Bronchial epithelial cell (primary cell): ENCODE measurements around the gene ZBBX. TPM values are rescaled to one million over a fixed set of nuclear protein-coding genes. Genes with fewer than 3 reads are reported as not detected.

ENCODE experiments used
- DNase-seq: peaks from one replicate; pipeline ENCODE4 v3.0.0-alpha.2; 2010; ENCODE audit warnings: low read depth
- FAIRE-seq: peaks from 2 replicates; lab custom pipeline; 2011; peaks lifted over from hg19 to GRCh38; lab: Jason Lieb, UNC
- H3K27me3 ChIP-seq: 2 replicates; pipeline ENCODE4 v1.5.1; 2011; ENCODE audit warnings: low read length; ENCODE audit not compliant: control insufficient read depth, insufficient read depth
- H3K36me3 ChIP-seq: 2 replicates; pipeline ENCODE4 v1.5.1; 2011; ENCODE audit warnings: low read length; ENCODE audit not compliant: control insufficient read depth, insufficient read depth
- H3K4me3 ChIP-seq: 2 replicates; pipeline ENCODE4 v1.5.1; 2011; ENCODE audit warnings: mild to moderate bottlenecking, low read depth, low read length, control low read depth
- CTCF ChIP-seq: IDR thresholded peaks from 2 replicates; pipeline ENCODE4 v1.5.1; 2011; ENCODE audit warnings: mild to moderate bottlenecking, moderate library complexity, low read length, control low read depth, inconsistent platforms; ENCODE audit not compliant: insufficient read depth, severe bottlenecking
- total RNA-seq: library from RNA; depleted of rRNA; stranded (reverse); fragments of >200 nt; gene quantifications from 2 replicates; pipeline ENCODE4 v1.2.1, GENCODE V29; 2014

ZBBX gene
- total RNA-seq, 1 donor from 2014 or later, result under 0.01 TPM

- FAIRE-seq, result no peak
- H3K27me3 ChIP-seq, result no peaks in the 10 kb centered on the region
- H3K36me3 ChIP-seq, result no peaks in the 10 kb centered on the region
- no peak for DNase-seq
- no peak overlapping the region for H3K4me3 ChIP-seq
- TF ChIP-seq CTCF, result no peak
Observed at GRCh38 chr3:167396075-167396474, 16.0 kb upstream of the ZBBX start.

DNA sequence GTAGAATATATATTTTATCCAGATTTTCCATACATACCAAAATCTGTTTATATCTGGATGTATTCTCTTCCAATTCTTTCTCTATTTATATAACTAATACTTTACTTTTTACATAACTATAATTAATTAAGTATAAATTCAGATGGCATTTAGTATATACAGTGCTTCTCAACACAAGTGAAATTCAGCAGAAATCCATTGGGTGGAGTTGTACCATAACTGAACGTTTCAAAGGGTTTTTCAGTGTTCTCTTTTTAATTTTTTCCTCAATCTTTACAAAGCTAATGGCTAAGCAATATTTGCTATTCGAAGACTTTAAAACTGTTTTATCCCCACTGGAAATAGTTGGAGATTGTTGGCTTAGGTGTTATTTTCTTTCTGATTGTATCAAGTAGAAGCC is 13.9 kb upstream of the ZBBX start:
- H3K4me3 ChIP-seq, result no peak overlapping the region
- FAIRE-seq (no peak), DNase-seq (no peak)
- no peaks in the 10 kb centered on the region for H3K27me3 ChIP-seq
- no peaks in the 10 kb centered on the region for H3K36me3 ChIP-seq
- TF ChIP-seq CTCF, result no peak

DNA sequence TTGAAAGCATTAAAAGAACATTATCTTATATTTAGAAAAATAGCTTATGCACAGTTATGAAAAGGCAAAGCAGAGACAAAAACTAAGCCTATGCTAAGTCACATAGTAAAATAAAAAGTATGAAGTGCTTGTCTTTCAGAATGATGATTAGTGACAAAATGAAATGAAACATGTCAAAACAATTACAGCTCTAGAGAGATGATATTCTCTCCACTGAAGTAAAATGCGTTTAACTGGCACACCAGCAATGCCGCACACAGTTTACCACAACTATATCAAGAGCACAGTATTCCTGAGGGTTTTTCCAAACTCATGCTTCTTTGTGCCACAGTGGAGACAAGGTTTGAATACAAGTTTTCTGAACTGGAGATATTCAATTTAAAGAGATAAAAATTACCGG is 2.1 kb upstream of the ZBBX start:
- no peaks in the 10 kb centered on the region for H3K36me3 ChIP-seq
- no peak for TF ChIP-seq CTCF
- no peaks in the 10 kb centered on the region for H3K27me3 ChIP-seq
- no peak overlapping the region for H3K4me3 ChIP-seq
- no peak for DNase-seq
- FAIRE-seq, result no peak

DNA sequence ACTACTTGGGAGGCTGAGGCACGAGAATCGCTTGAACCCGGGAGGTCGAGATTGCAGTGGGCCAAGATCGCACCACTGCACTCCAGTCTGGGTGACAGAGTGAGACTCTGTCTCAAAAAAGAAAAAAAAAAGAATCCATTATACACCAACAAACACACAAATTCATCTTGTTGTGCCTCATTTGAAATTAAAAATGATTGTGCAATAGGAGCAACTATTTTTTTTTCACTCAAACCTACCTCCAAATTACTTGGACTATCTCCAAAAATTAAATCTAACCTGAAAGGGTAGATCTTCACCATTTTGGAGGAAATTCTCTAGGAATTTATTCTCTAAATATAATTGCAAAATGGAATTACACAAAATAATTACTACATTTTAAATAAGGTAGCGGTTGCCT is 4.6 kb downstream of the ZBBX start:
- H3K36me3 ChIP-seq, result no peaks in the 10 kb centered on the region
- H3K27me3 ChIP-seq, result no peaks in the 10 kb centered on the region
- H3K4me3 ChIP-seq, result no peak overlapping the region
- no peak for TF ChIP-seq CTCF
- DNase-seq (no peak), FAIRE-seq (no peak)

DNA sequence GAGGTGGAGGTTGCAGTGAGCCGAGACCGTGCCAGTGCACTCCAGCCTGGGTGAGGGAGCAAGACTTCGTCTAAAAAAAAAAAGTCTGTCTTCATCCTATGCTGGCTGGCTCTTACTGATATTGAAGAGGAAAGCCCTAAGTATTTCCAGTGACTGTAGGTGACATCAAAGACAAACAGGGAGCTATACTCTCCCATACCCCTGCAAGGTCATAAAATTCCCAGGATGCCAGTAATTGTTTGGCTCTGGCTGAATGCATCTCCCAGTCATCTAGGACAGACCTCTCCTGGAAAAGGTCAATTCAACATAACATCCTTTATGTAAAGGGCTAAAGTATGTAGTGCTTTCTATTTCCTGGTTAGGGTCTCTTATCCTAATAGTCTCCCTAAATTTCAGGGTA is 8.0 kb downstream of the ZBBX start:
- DNase-seq (no peak), FAIRE-seq (no peak)
- Histone ChIP-seq H3K27me3 (no peaks in the 10 kb centered on the region), H3K36me3 (no peaks in the 10 kb centered on the region), H3K4me3 (no peak overlapping the region)
- no peak for TF ChIP-seq CTCF

GRCh38 chr3:167361948-167362347 is 18.1 kb downstream of the ZBBX start:
- DNase-seq (no peak), FAIRE-seq (no peak)
- no peak for TF ChIP-seq CTCF

More at GRCh38 chr3:167361948-167362347, 18.1 kb downstream of the ZBBX start:
- Histone ChIP-seq H3K4me3 (no peak overlapping the region), H3K36me3 (no peaks in the 10 kb centered on the region), H3K27me3 (no peaks in the 10 kb centered on the region)
